Measurements from ENCODE around the gene RALB. TPM values are rescaled to one million over a fixed set of nuclear protein-coding genes. Genes with fewer than 3 reads are reported as not detected.

Gene RALB
- total RNA-seq, 1 donor from 2014 or later = 65.9 TPM

DNA sequence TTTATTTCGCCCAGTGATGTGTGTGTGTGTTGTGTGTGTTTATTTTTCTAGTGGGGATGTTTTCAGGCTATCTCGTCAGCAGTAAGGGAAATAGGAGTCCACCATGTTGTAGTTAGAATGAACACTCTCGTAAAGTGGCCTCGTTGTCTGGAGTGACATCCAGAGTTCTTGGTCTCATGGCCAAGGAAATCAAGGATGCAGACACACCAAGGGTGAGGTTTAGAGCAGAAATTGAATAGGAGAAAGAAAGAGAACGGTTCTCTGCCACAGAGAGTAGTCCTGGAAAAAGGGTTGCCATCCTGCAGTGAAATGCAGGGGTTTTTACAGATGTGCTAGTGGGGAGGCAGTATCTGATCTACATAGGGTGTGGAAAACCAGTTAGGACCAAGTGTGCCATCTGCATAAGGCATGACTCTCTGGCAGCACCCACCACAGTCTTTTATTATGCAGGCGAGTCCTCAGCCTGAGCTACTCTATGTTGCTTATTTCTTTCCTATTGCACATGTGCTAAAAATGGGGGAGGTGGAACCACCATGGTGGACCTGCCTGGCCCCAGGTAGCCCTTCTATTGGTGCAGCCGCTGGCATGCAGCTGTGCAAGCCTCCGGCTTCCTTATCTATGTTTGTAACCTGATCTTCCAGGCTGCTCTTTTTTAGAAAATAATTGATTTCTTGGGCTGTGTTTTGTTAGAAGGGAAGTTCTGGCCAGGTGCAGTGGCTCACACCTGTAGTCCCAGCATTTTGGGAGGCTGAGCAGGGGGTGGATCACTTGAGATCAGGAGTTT, 23.2 kb downstream of the RALB start:
- DNase-seq (no peak), ATAC-seq (no peak)
- TF ChIP-seq, protein P1, sequence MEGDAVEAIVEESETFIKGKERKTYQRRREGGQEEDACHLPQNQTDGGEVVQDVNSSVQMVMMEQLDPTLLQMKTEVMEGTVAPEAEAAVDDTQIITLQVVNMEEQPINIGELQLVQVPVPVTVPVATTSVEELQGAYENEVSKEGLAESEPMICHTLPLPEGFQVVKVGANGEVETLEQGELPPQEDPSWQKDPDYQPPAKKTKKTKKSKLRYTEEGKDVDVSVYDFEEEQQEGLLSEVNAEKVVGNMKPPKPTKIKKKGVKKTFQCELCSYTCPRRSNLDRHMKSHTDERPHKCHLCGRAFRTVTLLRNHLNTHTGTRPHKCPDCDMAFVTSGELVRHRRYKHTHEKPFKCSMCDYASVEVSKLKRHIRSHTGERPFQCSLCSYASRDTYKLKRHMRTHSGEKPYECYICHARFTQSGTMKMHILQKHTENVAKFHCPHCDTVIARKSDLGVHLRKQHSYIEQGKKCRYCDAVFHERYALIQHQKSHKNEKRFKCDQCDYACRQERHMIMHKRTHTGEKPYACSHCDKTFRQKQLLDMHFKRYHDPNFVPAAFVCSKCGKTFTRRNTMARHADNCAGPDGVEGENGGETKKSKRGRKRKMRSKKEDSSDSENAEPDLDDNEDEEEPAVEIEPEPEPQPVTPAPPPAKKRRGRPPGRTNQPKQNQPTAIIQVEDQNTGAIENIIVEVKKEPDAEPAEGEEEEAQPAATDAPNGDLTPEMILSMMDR (IDR thresholded peaks at IDR 0.05) = no peak
- H3K9me3 ChIP-seq = no peaks in the 10 kb centered on the region
- H3K27me3 ChIP-seq = no peaks in the 10 kb centered on the region
- no peak overlapping the region for H3K4me3 ChIP-seq
- H3K36me3 ChIP-seq = peaks cover 12% of the 10 kb centered on the region
- peaks cover 17% of the 10 kb centered on the region for H3K4me1 ChIP-seq
- no peak overlapping the region for H3K27ac ChIP-seq
- intact Hi-C loops (cut with DNase I) = no loop called here

DNA sequence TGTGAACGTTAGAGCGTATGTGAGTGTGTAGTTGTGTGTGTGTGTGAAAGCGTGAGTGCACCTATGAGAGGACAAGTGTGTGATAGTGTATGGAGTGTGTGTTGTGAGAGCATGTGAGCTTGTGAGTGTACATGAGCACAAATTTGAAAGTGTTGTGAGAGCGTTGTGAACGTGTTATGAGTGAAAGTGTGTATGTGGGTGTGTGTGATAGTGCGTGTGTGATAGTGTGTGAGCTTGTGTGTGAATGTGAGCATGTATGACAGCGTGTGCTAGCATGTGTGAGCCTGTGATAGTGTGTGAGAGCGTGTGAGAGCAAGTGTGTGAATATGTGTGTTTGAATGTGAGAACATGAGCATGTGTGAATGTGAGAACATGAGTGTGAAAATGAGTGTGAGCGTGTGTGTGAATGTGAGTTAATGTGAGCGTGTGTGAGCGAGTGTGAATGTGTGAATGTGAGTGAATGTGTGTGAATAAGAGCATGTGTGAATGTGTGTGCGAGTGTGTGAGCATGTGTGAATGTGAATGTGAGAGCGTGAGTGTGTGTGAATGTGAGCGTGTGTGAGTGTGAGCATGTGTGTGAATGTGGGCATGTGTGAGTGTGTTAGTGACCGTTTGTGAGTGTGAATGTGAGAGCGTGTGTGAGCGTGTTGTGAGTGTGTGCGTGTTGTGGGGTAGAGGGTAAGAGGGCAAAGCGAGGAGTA, 25.0 kb downstream of the RALB start:
- Histone ChIP-seq H3K4me1 (peaks cover 9% of the 10 kb centered on the region), H3K9me3 (no peaks in the 10 kb centered on the region), H3K4me3 (no peak overlapping the region), H3K27ac (no peak overlapping the region), H3K36me3 (peaks cover 24% of the 10 kb centered on the region), H3K27me3 (no peaks in the 10 kb centered on the region)
- intact Hi-C loops (cut with DNase I) = no loop called here
- DNase-seq = no peak
- no peak for ATAC-seq
- TF ChIP-seq, protein P1 (IDR thresholded peaks at IDR 0.05) = no peak

DNA sequence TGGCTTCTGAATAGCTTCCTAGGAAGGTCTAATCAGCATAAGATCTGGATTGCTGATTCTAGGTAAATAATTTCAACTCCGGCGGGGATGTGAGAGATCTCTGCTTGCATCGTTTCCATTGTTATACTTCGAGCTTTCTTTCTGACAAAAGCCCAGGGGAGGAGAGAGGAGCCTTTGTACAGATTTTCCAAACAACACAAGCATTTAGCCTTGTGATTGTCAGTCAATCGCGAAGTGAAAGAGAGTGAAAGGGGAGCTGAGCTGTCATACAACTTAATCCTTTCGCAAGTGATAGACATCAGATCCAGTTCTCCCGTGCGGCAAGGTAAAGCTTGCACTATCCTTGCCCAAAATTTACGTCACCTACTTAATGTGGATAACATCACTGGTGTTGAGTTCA, 26.2 kb downstream of the RALB start:
- DNase-seq (no peak), ATAC-seq (no peak)
- TF ChIP-seq, protein P1 (IDR thresholded peaks at IDR 0.05) = no peak
- H3K4me3 ChIP-seq = no peak overlapping the region
- peaks cover 24% of the 10 kb centered on the region for H3K36me3 ChIP-seq
- H3K9me3 ChIP-seq = no peaks in the 10 kb centered on the region
- intact Hi-C loops (cut with DNase I) = no loop called here
- no peak overlapping the region for H3K27ac ChIP-seq
- H3K4me1 ChIP-seq = peaks cover 5% of the 10 kb centered on the region
- H3K27me3 ChIP-seq = no peaks in the 10 kb centered on the region

DNA sequence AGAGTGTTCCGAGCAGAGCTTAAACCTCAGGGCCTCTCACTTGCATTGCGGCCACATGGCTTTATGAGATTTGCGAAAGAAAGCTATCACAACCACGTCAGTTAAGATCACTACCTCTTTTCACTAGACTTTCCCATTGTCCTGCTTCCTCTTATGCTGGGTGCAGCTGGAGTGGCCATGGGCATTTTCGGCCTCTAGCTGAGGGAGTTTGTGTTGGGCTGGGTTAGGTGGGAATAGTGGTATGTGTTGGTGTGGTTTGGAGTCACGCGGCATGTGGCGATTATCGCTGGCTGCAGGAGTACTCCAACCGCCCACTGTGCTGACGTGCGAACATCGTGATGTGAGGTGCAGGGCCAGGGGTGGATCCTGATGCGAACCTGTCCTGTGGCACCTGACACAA, 27.1 kb downstream of the RALB start:
- ATAC-seq = peak; percentile 80
- TF ChIP-seq, protein P1 (IDR thresholded peaks at IDR 0.05) = no peak
- H3K27ac ChIP-seq = no peak overlapping the region

DNA sequence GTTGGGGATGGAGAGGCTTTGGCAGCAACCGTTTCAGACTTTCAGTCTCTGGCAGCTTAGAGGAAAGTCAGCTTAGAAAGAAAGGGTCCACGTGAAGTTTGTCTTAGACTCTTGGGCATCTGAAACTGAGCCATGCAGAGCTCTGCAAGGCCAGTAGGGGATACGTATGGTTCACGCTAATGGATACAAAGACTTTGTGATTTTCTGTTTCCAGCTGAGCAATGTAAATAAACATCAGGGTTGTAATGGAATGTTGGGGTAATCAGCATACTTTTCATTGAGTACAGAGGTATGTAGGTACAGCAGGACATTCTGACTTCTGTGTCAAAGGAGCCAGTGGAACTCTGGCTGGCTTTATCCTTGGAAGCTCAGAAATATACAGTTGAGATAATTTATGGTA, 31.0 kb downstream of the RALB start:
- H3K4me3 ChIP-seq = no peak overlapping the region
- no peaks in the 10 kb centered on the region for H3K9me3 ChIP-seq
- H3K36me3 ChIP-seq = peaks cover 32% of the 10 kb centered on the region
- H3K27ac ChIP-seq = no peak overlapping the region
- ATAC-seq = no peak
- intact Hi-C loops (cut with DNase I) = no loop called here
- no peak for DNase-seq
- no peaks in the 10 kb centered on the region for H3K27me3 ChIP-seq
- TF ChIP-seq, protein P1 (IDR thresholded peaks at IDR 0.05) = no peak
- peaks cover 9% of the 10 kb centered on the region for H3K4me1 ChIP-seq

More for the DNA sequence above, 27.1 kb downstream of the RALB start:
- Histone ChIP-seq H3K4me3 (no peak overlapping the region), H3K36me3 (peaks cover 24% of the 10 kb centered on the region), H3K4me1 (peaks cover 5% of the 10 kb centered on the region), H3K9me3 (no peaks in the 10 kb centered on the region), H3K27me3 (no peaks in the 10 kb centered on the region)
- intact Hi-C loops (cut with DNase I) = no loop called here
- no peak for DNase-seq

Data from upper lobe of right lung (tissue), 1 donor.